GM21786 (cell line): ENCODE measurements around the gene TCF4.

Experiments
- ATAC-seq: cut with Tn5 transposase; IDR thresholded peaks from one replicate; pipeline ENCODE4 v1.9.1; 2021; ENCODE audit not compliant: unreplicated experiment

The TCF4 gene

DNA sequence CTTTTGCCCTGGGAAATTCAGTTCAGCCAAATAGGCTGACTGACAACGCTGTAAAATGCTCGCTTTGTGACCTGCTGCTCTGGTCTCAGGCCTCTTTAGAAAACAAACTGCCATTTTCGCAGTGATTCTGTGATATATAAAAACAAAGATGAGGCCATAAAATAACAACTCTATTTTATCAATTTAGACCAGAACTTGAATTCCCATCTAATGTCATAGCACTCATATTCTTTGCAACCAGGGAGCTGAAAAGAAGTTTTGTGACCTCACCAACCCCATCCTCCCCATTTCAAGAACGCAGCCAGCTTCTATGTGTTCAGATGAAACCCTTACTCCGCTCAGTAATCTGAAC lies 40.3 kb downstream of the TCF4 start:
- no peak for ATAC-seq

- ATAC-seq = no peak
Measured at GRCh38 chr18:55546851-55547704, 40.9 kb downstream of the TCF4 start.

DNA sequence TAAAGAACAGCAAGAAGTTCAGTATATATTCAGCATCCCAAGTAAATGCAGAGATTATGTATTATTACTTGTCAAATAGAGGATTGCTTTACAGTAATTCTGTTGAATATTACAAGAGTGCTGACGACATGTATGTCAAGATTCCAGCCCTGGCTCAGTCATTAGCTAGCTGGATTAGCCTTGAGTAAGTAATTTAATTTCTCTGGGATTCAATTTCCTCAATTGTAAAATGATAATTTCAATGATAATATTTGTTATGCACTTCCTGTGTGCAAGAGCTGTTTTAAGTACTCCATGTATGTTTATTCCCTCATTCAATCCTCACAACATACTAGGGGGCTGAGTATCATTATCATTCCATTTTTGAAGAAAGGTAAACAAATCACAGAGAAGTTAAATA lies 44.0 kb downstream of the TCF4 start:
- no peak for ATAC-seq

DNA sequence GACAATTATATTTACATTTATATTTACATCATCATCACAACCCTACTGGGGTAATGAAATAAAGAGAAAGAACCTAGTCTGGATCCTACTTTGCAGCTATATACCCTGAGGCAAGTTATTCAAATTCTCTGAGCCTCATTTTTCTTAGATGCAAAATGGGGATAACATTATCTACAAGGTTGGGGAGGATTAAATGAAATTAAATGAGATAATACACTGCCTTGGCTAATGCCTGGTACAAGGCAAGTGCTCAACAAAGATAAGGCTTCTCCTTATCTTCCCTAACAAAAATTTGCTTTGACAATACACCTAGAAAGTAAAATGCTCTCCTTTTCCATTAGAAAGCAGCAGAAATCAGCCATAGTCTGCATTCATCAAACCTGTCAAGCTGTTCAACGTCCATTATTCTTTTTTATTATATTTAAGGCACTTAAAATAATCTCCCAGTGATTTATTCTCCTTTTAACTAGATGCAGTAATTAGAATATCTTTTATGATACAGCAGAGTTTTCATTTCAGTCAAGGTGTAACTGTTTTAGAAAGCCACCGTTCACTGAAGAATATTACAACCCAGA lies 44.8 kb downstream of the TCF4 start:
- ATAC-seq = no peak

GRCh38 chr18:55541571-55541970 lies 46.4 kb downstream of the TCF4 start:
- ATAC-seq = no peak

DNA sequence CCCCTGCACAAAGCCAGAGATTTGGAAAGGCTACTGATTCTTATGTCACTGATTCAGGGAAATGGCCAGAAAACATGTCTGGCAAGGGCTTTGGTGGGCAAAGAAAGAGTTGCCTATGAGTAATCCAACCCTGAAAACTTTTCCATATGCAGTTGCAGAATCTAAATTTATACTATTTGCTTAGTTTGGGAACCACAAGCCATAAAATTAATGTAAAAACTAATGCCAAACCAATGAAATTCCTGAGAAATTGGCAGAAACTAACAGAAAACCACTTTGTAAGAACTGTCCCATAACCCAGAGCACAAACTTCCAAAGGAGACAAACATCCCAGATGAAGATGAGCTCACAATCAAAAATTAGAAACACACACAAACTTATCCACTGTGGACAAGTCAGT lies 48.8 kb downstream of the TCF4 start:
- no peak for ATAC-seq

DNA sequence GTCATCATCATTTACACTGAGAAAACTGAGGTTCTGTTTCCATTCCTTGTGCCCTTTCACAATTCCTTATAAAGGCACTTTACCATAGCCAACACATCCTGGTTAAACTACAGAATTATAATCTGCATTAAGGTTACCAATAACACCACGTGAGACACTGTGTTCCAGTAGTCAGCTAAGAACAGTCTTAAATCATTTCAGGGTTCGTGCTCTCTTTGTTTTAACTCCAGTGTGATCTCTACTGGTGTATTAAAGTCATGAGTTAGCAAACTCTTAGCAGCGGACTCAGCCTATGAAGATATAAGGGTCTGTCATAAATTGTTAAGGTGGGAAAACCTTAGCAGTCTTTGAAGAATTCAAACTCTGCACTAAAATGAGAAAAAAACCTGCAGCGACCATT lies 53.0 kb downstream of the TCF4 start:
- no peak for ATAC-seq

DNA sequence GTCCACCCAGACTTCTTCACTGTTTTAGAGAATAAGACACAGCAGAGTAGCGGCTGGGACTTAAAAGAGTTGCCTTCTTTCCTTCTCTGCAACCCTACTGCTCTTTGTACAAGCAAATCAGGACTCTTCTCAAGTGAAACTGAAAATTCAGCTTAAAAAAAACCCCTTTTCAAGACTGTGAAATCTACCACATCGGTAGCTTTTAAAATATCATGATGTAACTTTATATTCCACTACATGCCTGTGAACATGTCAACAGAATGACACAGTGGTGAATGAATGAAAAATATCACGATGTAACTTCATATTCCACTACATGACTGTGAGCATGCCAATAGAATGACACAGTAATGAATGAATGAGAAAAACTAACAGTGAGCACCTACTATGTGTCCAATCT lies 53.4 kb downstream of the TCF4 start:
- ATAC-seq = no peak

GRCh38 chr18:55530166-55530565 lies 57.8 kb downstream of the TCF4 start:
- ATAC-seq = no peak

DNA sequence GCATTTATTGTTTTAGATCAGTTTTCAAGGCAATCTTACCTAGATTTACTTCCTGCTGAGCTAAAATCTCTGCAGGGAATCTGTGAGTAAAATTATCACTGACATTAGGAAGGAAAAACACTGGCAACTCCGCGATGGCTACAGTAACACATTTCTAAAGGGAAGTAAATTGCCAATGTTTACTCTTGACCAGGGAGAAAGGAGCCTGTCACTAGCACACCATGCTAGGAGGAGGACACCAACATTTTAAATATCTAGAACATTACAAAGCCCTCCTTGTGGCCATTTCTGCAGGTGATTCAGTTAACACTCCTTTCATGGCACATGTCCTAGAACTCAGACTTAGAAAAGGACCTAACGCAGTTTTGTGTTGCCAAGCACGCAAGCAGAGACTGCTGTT lies 58.4 kb downstream of the TCF4 start:
- no peak for ATAC-seq

DNA sequence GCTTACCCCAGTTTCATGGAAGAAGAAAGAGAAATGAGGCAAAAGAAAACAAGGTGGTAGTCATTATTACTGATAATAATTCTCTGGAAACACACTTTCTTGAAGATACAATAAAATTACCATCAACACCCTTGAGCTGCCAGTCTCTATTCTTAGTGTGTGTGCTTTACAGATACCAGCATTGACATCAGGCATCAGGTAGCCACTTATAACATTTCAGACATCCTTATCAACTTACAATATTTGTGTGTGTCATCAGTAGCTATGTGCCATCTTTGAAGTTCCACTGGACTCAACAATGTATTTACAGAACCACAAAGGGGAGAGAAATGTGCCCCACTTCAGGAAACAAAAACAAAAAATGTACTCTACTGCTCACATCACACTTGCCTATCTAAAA lies 62.1 kb downstream of the TCF4 start:
- no peak for ATAC-seq

DNA sequence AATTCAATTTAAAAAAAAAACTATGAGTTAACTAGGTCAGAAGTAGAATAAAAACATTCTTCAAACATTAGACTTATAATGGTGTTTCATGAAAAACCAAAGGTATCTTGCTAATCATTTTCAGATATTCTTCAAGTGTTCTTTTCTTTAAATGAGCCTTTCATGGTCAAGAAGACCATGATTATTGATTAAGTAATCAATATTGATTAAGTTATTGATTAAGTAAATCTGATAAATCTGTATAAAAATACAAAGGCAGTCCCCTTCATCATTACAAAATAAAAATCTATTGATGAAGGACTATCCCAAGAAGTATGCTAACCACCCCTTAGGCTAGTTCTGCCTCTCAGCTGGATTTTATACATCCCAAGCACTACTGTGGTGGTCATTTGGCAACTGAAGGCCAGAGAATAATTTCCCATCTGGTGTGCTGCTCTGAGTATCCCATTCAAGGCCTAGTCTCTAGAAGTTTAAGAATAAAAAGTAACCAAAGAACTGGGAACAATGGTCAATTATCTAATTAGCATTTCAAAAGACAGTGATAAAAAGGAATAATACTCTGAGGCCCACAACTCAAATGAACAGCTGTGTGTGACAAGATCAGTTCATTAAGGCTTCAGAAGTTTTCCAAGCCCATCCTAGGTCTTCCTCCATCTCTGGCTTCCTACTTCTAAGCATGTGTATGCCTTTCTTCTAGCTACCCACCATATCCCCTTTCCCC lies 63.5 kb downstream of the TCF4 start:
- ATAC-seq = no peak

GRCh38 chr18:55523001-55523400 lies 65.0 kb downstream of the TCF4 start:
- ATAC-seq = no peak

DNA sequence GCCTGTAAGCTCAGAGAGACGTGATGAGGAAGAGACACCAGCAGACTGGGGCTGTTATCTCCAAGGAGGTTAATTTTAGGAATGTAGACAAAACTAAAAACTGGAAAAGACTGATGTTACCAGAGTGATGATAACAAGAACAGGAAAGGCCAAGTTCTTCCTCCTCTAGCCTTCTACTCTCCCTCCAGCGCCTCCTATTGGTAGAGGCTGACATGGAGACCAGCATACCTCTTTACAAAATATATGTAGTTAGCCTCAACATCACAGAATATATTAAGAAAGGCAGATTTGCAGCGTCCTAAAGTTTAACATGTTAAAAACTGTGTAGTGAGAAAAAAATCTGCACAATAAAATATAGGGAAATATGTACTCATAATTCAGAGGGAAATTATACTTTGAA lies 66.0 kb downstream of the TCF4 start:
- peak; percentile 55 for ATAC-seq

- ATAC-seq = no peak
Measured at GRCh38 chr18:55517055-55517454, 70.9 kb downstream of the TCF4 start.

- ATAC-seq = no peak
Measured at GRCh38 chr18:55515941-55516710, 71.9 kb downstream of the TCF4 start.

DNA sequence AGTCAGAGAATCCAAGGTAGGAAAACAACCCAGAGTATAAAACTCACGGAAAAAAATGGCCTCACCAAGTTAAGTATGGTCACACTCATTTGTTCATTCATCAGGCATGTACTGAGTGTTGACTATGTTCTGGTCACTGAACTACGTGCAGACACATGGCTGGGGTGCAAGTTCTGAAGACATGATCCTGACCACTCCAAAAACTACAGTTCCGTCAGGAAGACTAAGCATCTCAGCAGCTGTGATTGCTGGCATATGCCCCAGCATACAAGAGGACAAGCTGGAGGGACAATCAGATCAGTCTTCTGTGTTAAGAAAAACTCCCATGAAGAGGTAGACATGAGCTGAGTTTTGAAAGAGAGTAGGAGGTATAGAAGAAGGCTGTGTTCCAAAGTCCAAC lies 72.8 kb downstream of the TCF4 start:
- no peak for ATAC-seq

- no peak for ATAC-seq
Measured at GRCh38 chr18:55513161-55513560, 74.8 kb downstream of the TCF4 start.

DNA sequence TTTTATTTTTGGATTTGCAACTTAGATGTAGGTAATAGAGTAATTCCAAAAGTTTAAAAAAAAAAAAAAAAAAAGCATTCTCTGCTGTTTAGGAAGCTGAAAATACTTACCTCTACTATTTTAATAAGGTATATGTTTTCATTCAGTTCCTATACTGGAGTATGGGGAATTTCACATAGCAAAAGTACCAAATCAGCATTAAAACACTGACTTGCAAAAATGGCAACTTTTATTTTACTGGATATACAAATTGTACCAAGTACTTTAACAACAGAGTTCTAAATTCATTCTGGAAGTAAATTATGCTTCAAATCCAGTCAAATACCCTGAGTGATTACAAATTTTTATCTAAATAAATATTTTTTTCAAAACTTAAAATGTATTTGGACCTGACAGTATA lies 76.7 kb downstream of the TCF4 start:
- ATAC-seq = no peak

DNA sequence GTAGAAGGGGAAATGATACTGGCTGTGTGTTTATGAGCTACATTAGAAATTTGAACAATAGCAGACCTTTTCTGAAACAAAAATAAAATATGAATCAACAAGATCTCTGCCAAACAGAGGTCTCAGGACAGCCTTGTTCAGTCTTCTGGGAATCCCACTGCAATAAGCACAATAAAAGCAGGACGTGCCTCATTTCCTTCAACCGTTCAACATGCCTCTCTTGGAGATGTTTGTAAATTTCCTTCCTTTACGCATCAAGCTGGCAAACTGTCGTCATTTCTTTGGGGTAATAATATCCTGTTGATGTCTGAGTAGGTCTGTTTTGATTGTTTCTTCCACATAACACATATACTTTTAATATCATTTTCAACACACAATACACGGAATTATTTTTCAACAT lies 77.2 kb downstream of the TCF4 start:
- ATAC-seq = no peak

DNA sequence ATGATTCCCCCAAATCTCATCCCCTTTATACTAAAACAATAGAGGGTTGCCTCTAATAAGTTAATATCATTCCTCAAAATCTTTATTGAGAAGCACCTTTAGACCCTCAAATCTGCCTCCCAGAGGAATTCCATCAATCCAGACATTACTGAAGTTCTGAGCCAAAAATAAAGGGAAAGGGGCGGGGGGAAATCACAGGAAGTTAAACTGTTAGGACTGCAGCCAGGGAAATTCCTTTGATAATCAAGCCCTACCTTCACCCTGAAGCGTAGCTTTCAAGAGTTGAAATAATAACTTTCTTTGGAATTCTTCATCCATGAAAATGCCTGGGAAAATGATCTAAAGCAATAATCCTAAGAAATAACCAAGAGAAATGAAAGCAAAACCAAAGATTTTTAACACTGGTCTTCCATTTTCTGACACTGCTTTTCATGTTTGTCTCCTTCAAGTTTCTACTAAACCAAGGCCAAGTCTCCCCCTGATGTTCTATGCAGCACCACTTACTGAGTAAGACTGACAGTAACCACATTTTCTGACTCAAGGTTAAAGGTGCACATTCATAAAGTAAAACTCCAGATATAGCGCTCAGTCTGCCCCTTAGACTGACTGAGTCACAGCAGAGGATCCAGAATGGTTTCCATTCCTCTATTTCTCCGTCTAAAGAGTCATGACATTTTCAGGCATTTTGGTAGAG lies 78.2 kb downstream of the TCF4 start:
- ATAC-seq = peak; percentile 94
